GM12864 (cell line): ENCODE measurements around the gene AP5S1.
"Not testable (repeated sequence)": the region's sequence is repeated elsewhere in the genome, so short reads cannot be mapped to it uniquely, and the experiment has no call there.

Experiments
- DNase-seq: peaks from one replicate; pipeline ENCODE4 v3.0.0-alpha.2; 2011; ENCODE audit warnings: low read depth
- H3K4me3 ChIP-seq: 2 replicates; pipeline ENCODE4 v1.5.1; 2011; ENCODE audit warnings: mild to moderate bottlenecking, low read depth, low read length, control low read depth
- TF ChIP-seq, protein P1 (sequence below): IDR thresholded peaks from 2 replicates; pipeline ENCODE4 v1.5.1; 2011; ENCODE audit warnings: low read depth, mild to moderate bottlenecking, moderate library complexity, low read length, control low read depth, inconsistent platforms; ENCODE audit errors: missing control alignments

The AP5S1 gene

DNA sequence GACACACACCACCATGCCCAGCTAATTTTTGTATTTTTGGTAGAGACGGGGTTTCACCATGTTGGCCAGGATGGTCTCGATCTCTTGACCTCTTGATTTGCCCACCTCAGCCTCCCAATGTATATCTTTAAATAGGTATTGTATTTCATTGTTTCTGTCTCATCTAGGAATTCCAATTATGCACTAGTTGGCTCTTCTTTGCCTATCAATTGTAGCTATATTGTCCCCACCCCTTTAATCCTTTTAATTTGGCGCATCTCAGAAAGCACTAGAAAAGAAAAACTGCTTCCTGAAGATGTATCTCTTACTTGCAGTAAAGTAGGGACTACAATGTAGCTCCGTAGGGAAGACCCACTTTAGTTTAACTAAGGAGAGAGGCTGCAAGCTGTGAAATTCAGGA lies 15.8 kb downstream of the AP5S1 start:
- TF ChIP-seq, protein P1, sequence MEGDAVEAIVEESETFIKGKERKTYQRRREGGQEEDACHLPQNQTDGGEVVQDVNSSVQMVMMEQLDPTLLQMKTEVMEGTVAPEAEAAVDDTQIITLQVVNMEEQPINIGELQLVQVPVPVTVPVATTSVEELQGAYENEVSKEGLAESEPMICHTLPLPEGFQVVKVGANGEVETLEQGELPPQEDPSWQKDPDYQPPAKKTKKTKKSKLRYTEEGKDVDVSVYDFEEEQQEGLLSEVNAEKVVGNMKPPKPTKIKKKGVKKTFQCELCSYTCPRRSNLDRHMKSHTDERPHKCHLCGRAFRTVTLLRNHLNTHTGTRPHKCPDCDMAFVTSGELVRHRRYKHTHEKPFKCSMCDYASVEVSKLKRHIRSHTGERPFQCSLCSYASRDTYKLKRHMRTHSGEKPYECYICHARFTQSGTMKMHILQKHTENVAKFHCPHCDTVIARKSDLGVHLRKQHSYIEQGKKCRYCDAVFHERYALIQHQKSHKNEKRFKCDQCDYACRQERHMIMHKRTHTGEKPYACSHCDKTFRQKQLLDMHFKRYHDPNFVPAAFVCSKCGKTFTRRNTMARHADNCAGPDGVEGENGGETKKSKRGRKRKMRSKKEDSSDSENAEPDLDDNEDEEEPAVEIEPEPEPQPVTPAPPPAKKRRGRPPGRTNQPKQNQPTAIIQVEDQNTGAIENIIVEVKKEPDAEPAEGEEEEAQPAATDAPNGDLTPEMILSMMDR: no peak
- H3K4me3 ChIP-seq: no peak overlapping the region
- DNase-seq: no peak

DNA sequence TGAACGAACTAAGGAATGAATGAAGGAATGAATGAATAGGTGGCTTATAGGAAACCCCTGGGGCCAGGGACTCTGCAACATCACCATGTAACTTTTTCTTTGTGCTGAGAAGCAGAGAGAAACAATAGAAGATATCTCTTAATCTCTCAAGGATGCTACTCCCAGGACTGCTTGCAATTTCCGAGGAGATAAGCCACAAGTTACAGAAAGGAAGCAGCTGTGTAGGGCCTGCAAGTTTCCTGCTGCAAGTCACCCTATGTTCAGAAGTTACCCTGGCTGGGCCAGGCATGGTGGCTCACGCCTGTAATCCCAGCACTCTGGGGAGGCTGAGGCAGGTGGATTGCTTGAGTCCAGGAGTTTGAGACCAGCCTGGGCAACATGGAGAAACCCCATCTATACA lies 19.0 kb downstream of the AP5S1 start:
- TF ChIP-seq, protein P1: no peak
- H3K4me3 ChIP-seq: no peak overlapping the region
- DNase-seq: no peak

DNA sequence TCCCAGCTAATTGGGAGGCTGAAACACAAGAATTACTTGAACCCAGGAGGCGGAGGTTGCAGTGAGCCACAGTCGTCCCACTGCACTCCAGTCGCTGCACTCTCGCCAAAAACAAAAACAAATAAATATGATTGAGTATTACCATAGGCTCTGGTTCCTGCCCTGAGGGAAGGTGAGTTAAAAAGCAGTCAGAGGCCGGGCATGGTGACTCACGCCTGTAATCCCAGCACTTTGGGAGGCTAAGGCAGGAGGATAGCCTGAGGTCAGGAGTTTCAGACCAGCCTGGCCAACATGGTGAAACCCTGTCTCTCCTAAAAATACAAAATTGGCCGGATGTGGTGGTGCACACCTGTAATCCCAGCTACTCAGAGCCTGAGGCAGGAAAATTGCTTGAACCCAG lies 19.9 kb downstream of the AP5S1 start:
- not testable (repeated sequence) for DNase-seq, H3K4me3 ChIP-seq

DNA sequence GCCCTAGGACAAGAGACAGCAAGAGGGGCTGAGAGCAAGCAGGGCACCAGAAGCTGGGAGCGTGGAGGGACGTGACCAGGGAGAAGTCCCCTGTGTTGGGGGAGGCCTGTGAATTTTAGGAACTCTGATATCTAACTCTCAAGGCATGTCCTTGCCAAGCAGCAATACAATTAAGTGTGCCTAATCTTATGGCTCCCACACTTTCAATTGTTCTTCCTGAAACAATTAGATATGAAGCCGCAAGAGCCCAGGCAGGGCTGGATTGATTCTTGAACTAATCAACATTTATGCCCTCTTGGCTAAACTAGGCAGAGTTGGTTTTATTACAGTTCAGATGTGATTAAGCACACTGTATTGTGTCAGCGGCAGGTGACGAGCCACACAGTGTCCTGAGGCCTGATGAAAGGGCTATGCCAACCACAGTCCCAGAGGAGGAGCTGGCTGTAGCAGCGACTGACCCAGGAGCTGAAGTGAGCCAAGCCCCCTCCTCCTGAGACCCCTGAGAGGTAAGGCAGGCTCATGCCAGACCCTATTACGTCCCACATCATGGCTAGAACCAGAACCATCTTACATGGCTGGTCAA lies 22.1 kb downstream of the AP5S1 start:
- TF ChIP-seq, protein P1: no peak
- H3K4me3 ChIP-seq: no peak overlapping the region
- no peak for DNase-seq

DNA sequence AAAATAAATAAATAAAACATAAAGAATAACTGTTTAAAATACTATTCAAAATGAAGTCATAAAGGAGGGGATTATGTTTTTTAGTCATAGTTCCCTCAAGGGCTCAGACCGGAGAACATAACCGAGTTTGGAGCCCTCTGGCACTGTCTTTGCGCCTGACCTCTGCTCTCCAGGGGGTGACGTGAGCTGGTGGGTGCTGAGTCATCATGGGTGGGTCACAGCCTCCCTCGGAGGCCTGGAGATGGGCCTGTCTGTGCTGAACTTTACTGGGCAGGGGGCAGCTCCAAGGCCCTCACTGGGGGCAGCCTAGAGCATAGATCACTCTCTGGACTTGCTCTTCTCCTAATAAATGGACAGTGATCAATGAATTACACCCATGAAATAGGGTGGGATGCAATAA lies 23.1 kb downstream of the AP5S1 start:
- DNase-seq: no peak
- TF ChIP-seq, protein P1: no peak
- H3K4me3 ChIP-seq: no peak overlapping the region

DNA sequence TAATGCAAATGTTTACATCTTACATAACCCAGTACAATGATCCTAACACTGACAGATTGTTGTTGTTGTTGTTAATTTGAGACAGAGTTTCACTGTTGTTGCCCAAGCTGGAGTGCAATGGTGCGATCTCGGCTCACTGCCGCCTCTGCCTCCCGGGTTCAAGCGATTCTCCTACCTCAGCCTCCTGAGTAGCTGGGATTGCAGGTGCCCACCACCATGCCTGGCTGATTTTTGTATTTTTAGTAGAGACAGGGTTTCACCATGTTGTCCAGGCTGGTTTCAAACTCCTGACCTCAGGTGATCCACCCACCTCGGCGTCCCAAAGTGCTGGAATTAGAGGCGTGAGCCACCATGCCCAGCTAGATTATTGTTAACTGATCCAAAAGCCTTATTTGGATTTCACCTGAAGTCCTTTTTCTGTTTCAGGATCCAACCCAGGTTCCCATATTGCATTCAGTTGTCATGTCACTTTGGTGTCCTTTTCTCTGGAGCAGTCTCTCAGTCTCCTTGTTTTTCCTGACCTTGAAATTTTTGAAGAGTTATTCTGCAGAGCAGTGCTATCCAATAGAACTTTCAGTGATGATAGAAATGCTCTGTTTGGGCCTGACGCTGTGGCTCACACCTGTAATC lies 23.8 kb downstream of the AP5S1 start:
- not testable (repeated sequence) for DNase-seq

DNA sequence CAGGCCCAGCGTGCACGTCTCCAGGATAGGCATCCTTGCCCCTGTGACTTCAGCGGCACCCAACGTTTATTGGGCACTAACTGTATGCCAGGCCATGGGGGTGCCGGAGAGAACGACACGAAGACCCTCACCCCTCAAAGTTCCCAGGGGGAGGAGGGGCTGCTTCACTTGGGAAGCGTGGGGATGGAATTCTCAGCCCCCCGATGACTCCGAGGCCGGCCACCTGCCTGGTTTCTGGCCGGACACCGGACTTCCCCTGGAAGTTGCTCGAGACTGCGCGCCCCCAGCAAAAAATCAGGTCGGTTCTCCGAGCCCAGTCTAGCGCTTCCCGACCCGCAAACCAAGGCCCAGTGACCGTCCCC lies 26.0 kb downstream of the AP5S1 start:
- TF ChIP-seq, protein P1: no peak
- no peak for DNase-seq
- peak overlapping the region; percentile 89 for H3K4me3 ChIP-seq

More for the DNA sequence above, 23.8 kb downstream of the AP5S1 start:
- not testable (repeated sequence) for H3K4me3 ChIP-seq

DNA sequence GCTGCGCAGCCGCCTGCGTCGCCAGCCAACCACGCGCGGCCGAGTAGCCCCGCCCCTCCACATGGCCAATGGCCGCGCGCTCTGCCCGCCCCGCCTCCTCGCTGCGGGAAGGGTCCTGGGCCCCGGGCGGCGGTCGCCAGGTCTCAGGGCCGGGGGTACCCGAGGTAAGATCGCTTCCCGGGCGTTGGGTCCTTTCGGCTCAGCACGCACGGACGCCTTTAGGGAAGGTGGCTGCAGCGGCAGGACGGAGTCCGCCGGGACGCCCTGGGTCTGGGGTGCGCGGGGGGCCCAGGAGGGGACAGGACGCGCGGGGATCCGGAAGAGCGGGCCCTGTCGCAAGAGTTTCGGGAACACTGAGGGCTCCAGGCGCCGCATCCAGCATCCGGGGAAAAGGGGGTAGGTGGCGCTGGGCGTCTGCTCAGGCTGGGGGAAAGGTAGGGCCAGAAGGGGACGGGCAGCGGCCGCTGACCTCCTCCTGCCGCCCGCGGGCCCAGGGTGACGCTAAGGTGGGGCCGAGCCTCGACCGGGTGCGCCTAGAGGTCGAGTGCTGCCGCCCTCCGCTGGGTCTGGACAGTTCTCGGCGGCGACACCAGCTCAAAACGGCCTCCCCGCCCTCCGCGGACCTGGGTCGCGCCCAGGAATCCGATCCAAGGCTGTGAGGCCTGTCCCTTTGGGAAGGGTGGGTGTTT lies 26.5 kb downstream of the AP5S1 start, which contains the start of gene MAVS:
Gene MAVS, plus strand, starts transcription at position 95 of the 689 bp plus-strand sequence. CDS start 7,791 bp downstream, outside the sequence.
- peak; percentile 45 for DNase-seq
- TF ChIP-seq, protein P1: no peak
- peak within 1 kb of the TSS; percentile 89 for H3K4me3 ChIP-seq
